OCI-LY3 (cell line): ENCODE data around the gene HOXA6.

Experiments used
- EZH2phosphoT487 ChIP-seq: fragments of 200-600 bp; shearing (Covaris generic); IDR thresholded peaks from 2 replicates; pipeline ENCODE4 v1.6.1; 2018; ENCODE audit warnings: antibody characterized with exemption, mixed run types, low read depth
- TF ChIP-seq, protein P1 (sequence below): fragments of 200-600, 300-600 bp; sonication (generic); IDR thresholded peaks from 2 replicates; pipeline ENCODE4 v1.5.1; 2014; ENCODE audit warnings: antibody characterized with exemption, low read length, low read depth

DNA sequence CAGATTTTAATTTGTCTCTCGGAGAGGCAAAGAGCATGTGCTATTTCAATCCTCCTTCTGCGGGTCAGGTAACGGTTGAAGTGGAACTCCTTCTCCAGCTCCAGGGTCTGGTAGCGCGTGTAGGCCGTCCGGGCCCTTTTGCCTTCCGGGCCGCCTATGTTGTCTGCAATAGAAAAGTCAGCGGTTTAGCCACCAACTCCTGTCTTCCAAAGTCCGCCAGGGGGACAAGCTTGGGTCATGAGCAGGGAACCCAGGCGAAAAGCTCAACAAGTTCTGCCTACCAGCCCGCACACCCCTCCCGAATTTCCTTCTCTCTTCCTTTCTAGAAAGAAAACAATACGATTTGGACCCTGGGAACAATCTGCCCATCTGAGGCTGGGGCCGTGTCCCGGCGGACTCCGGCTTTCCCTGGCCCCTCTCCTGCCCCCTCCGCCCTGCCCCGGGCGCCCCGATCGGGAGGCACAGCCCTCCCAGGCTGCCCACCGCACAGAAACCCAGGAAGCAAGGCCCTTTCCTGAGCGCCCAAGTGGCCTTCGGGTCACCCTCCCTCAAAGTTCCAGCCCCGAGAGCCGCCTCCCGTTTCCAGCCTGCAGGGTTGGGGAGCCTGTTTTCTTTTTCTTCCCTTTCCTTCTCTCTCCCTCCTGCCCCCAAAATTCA is 5.5 kb downstream of the HOXA6 start:
- TF ChIP-seq, protein P1, sequence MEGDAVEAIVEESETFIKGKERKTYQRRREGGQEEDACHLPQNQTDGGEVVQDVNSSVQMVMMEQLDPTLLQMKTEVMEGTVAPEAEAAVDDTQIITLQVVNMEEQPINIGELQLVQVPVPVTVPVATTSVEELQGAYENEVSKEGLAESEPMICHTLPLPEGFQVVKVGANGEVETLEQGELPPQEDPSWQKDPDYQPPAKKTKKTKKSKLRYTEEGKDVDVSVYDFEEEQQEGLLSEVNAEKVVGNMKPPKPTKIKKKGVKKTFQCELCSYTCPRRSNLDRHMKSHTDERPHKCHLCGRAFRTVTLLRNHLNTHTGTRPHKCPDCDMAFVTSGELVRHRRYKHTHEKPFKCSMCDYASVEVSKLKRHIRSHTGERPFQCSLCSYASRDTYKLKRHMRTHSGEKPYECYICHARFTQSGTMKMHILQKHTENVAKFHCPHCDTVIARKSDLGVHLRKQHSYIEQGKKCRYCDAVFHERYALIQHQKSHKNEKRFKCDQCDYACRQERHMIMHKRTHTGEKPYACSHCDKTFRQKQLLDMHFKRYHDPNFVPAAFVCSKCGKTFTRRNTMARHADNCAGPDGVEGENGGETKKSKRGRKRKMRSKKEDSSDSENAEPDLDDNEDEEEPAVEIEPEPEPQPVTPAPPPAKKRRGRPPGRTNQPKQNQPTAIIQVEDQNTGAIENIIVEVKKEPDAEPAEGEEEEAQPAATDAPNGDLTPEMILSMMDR, result no peak
- TF ChIP-seq EZH2phosphoT487, result no peak
